Stimulated activated CD4-positive, alpha-beta T cell treated with anti-CD3 and anti-CD28 coated beads, Interleukin-15, amount 100 ng/mL, for 1 hour (primary cell): ENCODE measurements around the gene CKAP2.
A peak's percentile ranks its signal among the peaks of the same experiment; 100 is the strongest.
"Not testable (repeated sequence)": the region's sequence is repeated elsewhere in the genome, so short reads cannot be mapped to it uniquely, and the experiment has no call there.

Experiments used
- DNase-seq, 2 donors: peaks; one replicate each; pipeline ENCODE4 v3.0.0-alpha.2; 2020; ENCODE audit warnings: low read depth in 1 of 2, low spot score in 1 of 2

The CKAP2 gene, protein sequence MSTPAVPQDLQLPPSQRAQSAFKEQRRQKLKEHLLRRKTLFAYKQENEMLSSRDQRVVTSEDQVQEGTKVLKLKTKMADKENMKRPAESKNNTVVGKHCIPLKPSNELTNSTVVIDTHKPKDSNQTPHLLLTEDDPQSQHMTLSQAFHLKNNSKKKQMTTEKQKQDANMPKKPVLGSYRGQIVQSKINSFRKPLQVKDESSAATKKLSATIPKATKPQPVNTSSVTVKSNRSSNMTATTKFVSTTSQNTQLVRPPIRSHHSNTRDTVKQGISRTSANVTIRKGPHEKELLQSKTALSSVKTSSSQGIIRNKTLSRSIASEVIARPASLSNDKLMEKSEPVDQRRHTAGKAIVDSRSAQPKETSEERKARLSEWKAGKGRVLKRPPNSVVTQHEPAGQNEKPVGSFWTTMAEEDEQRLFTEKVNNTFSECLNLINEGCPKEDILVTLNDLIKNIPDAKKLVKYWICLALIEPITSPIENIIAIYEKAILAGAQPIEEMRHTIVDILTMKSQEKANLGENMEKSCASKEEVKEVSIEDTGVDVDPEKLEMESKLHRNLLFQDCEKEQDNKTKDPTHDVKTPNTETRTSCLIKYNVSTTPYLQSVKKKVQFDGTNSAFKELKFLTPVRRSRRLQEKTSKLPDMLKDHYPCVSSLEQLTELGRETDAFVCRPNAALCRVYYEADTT

DNA sequence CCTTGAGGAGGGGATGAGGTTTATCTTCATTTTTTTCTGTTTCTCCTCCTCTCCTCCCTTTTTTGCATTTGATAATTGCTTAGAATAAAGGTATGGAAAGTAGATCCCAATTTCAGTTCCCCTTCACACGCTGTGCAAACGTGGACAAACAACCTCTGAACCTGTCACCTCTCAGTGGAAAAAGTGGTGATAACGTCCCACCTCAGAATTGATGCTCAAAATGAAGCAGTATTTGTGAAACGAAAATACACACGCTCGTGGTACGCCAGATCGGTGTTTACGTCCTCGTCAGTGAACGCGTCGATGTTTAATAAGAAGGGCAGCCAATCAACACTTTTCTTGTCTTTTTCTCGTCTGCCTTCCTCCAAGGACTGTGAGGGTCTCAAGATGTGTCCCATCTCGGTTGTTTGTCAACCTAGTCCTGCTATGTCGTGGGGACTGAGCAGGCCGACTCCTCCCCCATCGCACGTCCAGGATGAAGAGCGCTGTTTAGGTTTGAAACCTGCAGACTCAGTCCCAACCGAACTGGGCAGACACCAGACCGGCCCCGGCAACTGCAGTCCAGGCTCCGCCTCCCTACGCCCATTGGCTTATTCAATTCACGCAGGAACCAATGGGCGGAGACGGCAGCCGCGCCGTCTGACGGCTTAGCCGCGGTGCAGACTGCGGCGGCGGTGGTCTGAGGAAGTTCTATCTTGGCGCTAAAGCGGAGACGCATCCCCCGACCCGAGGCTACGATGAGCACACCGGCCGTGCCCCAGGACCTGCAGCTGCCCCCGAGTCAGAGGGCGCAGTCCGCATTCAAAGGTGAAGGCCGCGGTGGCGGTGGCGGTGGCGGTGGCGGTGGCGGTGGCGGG, at the start of gene CKAP2:
TSS of gene CKAP2 (plus strand) at position 659 of the 857 bp plus-strand sequence. CDS start at position 738, 79 bp downstream.
- peak; percentile 84 for DNase-seq

DNA sequence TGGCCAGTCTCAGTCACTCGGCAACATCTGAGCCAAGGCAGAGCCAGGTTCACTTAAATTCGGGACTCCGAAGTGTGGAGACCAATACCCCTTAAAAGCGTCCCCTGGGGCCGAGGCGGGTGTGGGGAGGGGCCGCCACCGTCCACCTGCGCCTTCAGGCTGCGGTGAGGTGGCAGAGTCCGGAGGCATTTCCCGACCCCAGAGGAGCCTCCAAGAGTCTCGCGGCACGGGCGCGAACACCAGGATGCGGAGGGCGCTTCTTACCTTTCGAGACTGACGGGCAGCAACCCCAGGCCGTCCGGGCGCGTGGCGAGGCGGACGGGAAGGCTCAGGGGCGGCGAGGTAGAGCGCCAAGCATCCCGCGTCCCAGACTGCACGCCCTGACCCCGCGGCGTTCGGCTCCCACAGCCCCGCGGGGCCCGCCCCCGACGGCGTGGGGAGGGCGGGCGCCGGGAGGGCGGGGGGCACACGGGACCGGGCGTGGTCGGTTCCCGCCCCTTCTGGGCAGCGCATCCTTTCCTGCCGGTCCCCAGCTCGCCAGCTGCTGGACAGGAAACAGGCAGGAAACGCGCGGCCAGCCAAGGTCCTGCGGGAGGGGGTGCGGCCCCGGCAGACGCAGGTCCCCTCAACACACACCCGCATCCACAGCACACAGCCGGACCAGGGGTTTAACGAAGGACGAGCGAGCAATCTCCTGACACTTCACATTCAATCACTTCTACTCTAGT, 49.3 kb upstream of the CKAP2 start, which contains the start of gene THSD1:
TSS of gene THSD1 (minus strand) at position 406 of the 728 bp plus-strand sequence. CDS start 3,572 bp downstream, outside the sequence.
- no peak for DNase-seq

DNA sequence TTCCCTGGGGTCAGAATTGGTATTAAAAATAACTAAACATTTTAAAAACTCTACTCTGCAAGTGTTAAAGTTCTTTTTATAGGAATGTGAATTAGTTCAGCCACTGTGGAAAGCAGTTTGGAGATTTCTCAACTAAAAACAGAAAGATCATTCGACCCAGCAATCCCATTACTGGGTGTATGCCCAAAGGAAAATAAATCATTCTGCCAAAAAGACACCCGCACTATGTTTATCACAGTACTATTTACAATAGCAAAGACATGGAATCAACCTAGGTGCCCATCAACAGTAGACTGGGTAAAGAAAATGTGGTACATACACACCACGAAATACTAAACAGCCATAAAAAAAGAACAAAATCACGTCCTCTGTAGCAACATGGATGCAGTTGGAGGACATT, 48.6 kb upstream of the CKAP2 start:
- no peak for DNase-seq

DNA sequence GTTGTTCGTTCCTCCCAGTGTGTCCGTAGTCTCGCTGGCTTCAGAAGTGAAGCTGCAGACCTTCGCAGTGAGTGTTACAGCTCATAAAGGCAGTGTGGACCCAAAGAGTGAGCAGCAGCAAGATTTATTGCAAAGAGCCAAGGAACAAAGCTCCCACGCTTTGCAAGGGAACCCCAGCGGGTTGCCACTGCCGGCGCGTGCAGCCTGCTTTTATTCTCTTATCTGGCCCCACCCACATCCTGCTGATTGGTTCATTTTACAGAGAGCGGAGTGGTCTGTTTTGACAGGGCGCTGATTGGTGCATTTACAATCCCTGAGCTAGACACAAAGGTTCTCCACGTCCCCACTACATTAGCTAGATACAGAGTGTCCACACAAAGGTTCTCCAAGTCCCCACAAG, 47.8 kb upstream of the CKAP2 start:
- not testable (repeated sequence) for DNase-seq

DNA sequence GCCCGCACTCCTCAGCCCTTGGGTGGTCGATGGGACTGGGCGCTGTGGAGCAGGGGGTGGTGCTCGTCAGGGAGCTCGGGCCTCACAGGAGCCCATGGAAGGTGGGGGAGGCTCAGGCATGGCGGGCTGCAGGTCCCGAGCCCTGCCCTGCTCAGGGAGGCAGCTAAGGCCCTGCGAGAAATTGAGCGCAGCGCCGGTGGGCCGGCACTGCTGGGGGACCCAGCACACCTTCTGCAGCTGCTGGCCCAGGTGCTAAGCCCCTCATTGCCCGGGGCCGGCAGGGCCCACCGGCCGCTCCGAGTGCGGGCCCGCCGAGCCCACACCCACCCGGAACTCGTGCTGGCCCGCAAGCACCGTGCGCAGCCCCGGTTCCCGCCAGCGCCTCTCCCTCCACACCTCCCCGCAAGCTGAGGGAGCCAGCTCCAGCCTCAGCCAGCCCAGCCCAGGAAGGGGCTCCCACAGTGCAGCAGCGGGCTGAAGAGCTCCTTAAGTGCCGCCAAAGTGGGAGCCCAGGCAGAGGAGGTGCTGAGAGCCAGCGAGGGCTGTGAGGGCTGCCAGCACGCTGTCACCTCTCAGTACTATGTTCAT, 47.1 kb upstream of the CKAP2 start:
- DNase-seq = not testable (repeated sequence)

DNA sequence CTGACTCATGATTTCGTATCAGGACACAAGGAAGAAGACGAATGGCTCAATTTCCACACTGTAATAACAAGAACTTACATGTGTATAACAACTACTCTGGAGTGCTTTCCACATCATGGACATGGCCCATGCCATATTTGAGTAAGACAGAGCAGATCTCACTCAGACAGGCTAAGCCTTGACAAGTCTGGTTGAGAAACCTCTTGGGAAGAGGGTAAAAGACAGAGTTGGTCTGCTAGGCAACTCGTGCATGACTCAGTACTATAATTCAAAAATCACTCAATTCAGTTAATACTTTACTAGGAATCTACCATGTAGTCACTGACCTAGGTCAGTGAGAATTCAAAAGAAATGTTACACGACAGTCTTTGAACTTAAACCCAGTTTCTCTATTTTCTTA, 43.6 kb upstream of the CKAP2 start:
- no peak for DNase-seq

DNA sequence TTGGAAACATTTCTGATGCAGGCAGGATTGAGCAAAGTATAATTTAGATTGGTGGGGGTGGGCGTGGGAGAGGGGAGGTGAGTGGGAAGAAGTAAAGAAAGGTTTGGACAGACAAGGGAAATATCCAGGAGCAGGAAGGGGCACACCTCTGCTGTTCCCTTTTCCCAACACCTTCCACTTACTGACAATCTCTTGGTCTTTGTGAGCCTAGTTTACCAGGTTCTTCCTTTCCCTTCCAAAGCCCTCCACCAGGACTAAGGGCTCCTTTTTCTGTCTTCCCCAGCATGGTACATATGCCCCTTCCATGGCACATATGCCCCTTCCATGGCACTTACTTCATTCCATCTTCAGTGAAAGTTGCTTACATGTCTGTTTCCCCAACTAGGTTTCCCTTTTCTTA, 43.1 kb upstream of the CKAP2 start:
- DNase-seq = no peak

DNA sequence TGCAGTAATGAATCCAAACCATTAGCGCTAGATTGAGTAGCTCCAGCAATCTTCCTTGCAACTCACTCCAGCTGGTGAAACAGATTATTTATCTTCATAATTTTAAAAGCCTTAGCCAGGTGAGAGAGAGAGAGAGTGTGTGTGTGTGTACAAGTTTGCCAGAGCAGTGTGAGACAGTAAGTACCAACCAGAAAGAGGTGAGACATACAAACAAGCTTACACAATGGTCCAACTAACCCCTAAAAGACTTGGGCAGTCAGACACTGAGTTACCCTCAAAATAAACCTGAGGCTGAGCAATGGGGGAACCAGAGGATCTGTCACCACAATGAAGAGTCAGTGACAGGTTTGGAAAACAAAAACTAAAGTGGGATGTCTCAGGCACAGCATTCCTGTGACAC, 41.2 kb upstream of the CKAP2 start:
- no peak for DNase-seq

DNA sequence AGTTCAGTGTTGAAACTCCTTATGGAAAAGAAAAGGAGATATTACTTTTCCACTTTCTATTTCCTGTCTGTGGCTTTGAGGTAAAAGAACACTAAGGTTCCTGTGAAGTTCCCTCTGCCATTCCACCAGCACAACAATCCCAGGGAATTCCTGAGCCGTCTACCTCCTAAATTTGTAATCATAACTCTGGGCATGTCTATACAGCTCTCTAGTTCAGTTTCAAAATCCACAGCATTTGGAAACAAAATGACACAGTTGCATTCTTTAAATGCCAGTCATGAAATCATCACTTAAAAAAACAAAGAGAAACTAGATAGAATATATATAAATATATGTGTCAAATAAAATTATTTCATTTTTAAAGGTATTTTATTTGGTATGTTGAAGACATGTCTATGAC, 40.3 kb upstream of the CKAP2 start:
- DNase-seq = no peak

DNA sequence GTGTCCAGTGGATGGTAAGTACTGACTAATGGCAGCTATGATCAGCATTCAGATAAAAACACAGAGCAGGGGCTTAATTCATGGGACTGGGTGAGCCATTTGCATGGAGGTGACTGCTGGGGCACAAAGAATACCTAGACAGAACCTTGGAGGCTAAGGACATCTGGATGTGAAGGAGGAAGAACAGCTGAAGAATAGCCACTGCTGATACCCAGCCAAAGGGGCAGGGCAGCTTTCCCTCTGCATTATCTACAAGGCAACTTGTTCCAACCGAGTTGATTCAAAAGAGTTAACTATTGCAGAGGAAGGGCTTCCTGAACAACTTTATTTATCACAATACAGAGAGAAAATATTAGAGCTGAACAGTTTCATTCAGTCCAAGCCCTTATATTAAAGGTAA, 36.2 kb upstream of the CKAP2 start:
- DNase-seq = no peak

DNA sequence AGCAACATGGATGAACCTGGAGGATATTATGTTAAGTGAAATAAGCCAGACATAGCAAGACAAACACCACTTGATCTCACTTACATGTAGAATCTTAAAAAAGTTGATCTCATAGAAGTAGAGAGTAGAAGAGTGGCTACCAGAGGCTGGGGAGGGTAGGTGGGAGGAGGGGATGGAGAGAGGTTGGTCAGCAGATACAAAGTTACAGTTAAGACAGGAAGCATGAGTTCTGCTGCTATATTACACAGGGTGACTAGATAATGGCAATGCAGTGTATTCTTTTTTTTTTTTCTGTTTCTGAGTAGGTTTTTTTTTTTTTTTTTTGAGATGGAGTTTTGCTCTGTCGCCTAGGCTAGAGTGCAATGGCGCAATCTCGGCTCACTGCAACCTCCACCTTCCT, 34.1 kb upstream of the CKAP2 start:
- DNase-seq = no peak

DNA sequence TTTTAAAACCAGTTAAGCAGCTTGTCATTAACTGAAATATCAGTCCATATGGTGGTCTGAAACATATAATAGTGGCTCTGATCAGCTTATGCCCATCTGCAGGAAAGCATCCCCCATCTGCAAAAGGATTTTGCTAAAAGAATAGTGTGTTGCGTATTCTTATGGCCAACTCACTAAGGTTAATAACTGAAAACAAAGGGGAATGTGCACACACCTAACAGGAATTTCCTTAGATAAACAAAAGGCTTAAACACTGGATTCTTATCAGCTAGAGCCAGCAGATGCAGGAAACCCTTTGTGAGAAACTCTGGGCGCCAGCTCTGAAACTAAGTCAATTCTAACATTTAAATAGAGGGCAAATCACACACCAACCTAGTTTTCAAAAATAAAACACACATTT, 27.0 kb upstream of the CKAP2 start:
- DNase-seq = no peak

DNA sequence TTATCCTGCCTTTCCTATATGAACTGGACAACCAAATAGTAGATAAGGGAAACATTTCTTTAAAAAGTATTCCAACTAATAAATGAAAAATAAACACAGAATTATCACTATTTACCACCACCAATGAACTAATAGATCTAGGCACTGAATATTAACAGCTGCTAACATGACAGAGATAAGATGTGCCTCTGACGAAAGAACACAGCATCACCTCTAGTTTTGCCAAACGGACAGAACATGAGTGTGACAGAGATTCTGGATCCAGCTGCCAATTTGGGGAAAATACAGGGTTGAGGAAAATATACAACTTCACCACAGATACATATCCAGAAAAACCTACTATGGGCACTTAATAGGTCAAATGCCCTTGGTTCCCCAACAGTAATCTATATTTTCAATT, 22.8 kb upstream of the CKAP2 start:
- no peak for DNase-seq

DNA sequence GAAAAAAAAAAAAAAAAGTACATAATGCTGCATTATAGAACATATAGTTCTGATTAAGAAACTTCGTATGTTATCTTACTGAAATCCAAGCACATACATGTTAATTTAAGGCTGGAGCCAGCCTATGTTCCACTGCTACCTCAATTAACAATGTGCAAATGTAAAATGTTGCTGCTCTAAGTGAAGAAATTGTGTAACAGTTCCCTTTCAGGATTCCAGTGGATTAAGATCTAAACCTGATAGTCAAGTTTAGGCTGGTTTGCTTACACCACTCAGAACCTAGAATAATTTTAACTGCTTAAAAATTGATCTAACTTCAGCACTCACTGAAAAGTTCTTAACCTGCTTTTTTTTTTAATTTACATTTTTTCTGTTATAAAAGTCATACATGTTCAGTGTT, 9.0 kb upstream of the CKAP2 start:
- DNase-seq = no peak

DNA sequence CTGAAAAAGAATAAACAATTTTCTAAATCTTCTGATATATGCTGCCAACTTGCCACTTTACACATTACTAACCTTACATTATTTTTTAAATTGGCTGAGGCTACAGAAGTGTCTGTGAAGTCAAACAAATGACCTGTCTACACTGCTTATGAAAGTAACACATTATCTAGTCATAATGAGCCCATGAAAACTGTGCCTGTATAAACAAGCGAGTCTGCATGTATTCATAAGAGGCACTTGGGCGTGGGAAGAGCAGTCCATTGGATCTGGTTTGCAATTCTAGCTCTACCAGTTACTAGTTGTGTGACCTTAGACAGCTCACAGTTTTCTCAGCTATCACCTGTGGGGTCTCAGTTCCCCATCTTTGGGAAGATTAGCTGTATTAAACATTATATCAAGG, 7.9 kb upstream of the CKAP2 start:
- no peak for DNase-seq

DNA sequence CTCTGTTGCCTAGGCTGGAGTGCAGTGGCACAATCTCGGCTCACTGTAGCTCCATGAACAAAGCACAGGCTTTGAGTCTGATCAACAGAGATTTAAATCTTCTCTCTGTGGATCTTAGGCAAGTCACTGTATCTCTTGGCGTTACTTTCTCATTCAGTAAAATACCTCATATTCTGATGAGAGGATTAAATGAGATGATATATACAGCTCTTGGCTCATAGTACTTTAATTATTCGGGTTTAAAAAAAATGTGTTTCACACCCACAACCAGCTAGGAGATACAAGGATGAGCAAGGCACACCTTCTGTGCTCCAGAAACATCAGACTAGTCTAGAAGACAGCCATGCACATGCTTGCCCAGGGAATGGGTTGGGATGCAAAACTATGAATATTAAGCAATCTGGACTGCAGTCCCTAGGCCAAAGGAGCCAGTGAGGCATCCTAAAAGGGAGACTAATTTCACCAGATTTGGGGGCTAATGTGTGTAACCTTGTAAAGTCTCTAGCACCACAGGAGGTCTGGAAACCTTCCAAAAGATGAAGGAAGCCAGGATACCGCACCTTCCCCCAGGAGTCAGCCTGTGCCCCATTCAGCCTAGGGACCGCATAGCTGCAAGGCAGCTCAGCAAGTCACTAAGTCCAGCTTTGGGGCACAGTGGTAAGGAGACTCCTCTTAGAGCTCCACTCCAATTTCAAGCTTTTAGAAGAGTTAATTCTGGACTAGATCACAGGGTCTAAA, 7.3 kb upstream of the CKAP2 start:
- DNase-seq = no peak

DNA sequence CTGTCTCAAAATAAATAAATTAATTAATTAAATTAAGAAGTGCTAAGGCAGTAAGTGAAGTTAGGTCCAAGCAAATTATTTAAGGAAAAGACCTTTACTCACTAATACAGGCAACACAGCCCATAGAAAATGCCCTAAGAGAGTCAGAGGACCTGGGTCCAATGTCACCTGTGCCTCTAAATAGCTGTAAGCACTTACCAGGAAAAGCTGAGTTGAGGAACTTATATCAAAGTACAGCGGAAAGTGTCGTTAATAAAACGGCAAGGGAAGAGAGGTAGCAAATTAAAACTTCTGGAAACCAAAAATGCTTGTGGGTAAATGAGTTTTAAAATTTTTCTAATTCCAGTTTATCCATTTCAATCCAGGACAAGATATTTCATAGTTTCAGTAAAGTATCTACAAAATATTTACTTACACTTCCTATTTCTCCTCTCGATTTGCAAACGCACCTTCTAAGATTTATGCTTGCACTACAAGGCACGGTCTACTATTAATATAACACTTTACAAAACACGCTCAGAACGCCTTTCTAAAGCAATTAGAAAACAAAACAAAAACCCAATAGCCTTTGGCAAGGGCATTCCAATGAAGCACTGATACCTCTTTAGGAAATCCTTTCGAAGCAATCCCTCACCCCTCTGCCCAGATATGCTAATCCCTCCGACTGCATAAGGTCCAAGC, 5.8 kb upstream of the CKAP2 start:
- no peak for DNase-seq

DNA sequence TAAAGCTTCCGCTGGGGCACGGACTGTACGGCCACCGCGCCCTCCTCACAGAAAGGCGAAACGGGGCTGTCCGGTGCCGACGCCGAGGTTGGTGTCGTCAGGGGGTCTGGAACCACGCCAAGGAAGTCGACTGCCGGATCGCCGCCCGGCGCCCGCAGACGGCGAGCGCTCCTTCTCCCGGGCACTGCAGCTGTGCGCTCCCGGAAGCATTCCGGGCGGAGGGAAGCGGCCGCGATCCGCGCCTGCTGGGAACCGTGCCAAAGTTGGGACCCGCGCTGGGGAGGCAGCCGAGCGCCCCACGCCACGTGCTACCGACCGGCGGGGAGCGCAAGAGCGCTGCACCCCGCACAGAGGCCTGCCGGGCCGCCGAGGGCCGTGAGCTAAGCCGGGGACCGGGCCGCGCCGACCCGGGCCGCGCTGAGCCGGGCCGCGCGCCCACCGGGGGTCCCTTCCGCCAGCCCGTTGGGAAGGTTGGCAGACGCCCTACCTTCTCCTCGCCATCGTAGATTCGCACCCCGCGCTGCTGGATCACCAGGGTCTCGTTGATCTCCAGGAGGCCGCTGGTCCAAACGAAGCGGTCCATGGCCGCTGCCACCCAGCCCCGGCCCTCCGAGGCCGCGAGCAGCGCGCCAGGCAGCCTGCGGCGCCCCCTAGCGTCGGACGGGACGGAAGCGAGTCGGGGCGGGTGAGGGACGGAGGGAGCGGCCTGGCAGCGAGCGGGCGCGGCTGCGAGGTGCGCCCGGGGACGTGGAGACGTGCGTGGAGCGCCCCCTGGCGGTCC, 5.1 kb upstream of the CKAP2 start, which contains the start of gene VPS36:
TSS of gene VPS36 (minus strand) at position 623 of the 781 bp plus-strand sequence. CDS start at position 583, 40 bp downstream.
- DNase-seq = peak; percentile 93 to 96

DNA sequence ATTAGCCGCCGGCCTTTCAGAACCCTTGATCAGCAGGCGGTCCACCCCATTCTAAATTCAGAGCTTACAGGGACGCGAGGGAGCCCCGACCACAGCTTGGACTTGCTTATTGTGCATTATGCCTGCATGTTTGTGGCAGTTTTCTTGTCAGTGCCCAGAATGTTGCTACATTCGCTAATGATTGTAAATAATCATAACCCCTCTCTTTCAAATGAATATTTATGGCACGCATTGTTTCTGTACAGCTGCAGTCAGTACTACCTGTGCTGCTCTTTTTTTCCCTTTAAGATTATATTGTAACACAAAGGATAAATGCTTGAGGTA, 4.5 kb upstream of the CKAP2 start:
- no peak for DNase-seq
